T follicular helper cell (primary cell): ENCODE results near the gene CDC25B.

Source experiments
- DNase-seq: peaks from one replicate; pipeline ENCODE4 v3.0.0-alpha.2; 2020; ENCODE audit warnings: low read depth

CDC25B gene

DNA sequence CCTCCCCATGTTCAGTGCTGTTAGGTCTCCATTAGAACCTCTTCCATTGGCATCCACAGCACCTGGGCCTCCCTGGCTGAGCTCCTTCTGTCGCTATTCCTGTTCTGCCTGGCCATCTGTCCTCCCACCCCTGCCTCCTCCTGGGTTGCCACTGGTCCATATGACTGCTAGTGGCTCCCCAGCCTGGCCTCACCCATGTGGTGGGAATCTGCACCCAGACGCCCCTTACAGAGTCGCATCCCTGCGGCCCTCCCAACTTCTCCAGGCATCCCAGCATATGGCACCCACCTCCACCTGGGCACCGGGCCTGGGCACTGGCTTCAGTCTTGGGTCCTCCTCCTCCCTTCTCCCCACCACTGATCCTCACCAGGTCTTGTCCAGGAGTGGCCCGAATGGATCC is 7.7 kb downstream of the CDC25B start:
- DNase-seq: no peak

DNA sequence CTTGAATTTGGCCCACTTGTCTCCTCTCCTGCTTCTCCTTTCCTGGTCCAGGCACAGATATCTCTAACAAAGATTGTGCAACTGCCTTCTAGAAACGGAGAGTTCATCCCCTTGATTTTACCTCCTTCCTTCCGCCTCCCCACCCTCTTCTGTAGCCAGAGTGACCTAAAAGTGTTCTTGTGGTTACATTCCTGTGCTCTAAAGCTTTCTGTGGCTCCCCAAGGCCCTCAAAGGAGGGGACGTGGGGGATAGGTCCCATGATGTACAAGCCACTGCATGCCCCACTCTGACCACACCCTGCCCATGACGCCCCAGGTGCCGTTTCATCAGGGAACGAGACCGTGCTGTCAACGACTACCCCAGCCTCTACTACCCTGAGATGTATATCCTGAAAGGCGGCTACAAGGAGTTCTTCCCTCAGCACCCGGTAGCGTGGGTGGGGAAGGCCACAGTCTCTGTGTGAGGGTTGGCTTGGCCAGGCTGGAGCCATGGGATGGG is 8.2 kb downstream of the CDC25B start:
- DNase-seq: no peak

DNA sequence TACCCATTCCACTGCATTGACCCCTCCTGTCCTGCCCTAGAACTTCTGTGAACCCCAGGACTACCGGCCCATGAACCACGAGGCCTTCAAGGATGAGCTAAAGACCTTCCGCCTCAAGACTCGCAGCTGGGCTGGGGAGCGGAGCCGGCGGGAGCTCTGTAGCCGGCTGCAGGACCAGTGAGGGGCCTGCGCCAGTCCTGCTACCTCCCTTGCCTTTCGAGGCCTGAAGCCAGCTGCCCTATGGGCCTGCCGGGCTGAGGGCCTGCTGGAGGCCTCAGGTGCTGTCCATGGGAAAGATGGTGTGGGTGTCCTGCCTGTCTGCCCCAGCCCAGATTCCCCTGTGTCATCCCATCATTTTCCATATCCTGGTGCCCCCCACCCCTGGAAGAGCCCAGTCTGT is 8.7 kb downstream of the CDC25B start:
- DNase-seq: no peak

DNA sequence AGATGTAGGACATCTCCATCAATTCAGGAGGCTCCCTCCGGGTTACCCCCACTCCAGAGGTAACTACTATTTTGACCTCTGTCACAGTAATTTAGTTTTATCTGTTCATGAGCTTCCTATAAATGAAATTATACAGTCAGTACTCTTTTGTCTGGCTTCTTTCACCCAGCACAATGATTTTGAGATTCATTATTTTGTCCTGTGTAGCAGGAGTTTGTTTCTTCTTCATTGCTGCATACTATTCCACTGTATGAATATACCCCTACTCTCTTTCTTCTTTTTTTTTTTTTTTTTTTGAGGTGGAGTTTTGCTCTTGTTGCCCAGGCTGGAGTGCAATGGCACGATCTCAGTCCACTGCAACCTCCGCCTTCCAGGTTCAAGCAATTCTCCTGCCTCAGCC is 12.4 kb downstream of the CDC25B start:
- DNase-seq: no peak

DNA sequence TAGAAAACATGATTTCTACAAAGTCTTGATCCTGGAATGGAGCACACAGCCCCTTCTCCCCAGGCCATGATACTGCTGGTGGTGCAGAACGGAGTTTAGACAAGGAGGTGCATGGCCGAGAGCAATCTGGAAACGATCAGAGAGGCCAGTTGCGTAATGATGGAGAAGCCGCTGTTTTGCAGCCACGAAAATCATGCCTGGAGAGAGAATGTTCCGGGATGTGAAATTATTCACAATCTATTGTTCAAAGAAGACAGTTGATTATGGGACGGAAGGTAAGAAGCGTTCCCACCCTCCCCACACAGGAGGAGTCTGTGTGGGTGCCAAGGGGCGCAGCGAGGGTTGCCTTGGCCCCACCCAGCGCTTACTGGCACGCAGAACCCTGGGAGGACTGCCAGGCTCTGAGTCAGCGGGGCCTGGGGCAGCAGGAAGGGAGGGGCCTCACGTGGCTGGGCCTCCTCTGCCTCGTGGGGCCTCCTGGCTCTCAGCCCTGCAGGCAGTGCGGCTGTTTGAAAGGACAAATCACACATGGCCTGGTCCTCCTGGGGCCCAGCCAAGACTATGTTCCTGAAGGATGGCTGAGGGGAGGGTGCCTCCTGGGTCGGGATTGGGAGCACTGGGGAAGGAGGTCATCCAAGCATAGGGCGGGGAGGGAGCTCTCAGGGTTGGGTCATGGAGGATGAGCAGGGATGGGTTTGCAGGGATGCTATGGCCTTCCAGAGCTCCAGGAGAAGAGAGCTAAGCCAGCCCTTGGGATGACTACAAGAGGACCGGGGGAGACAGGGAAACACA is 15.6 kb downstream of the CDC25B start:
- peak; percentile 91 for DNase-seq

DNA sequence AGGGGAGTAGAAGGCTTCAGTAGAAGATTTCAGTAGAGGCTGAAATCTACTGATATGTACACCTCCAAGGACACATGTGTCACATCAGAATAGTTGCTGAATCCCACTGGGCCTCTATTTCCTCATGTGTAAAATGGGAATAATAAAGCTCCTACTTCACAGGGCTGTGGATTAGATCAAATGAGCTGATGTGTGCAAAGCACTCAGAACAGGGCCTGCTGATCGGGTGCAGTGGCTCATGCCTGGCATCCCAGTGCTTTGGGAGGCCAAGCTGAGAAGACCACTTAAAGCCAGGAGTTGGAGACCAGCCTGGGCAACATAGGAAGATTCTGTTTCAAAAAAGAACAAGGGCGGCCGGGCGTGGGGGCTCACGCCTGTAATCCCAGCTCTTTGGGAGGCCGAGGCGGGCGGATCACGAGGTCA is 16.2 kb downstream of the CDC25B start:
- no peak for DNase-seq

DNA sequence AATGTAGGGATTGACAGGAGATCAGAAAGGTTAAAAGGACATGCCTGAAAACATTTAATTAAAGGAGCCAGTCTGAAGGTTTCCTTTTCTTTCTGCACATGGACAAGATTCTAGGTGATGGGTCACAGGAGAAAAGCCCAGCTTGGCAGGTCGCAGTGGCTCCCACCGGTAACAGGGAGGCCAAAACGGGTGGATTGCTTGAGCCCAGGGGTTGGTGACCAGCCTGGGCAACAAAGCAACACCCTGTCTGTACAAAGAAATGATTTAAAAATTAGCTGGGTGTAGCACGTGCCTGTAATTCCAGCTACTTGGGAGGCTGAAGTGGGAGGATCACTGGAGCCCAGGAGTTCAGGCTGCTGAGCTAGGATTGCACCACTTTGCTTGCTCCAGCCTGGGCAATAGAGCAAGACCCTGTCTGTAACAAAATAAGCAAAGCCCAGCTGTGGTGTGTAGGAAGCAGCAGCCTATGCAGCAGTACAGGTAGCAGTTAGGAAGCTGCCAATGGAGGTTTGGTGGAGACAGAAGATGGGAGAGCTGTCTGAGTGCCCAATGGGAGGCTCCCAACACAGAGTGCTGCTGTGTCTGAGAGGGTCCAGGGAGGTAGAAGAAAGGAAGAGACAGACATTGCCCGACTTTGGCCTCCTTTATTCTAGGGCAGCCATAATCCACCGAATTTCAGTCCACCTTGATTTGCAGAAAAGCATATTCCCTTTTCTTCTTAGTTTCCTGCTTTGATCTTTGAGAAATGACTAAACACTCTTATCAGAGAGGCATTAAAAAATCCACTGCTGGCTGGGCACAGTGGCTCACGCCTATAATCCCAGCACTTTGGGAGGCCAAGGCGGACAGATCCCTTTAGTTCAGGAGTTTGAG is 17.1 kb downstream of the CDC25B start:
- DNase-seq: no peak

DNA sequence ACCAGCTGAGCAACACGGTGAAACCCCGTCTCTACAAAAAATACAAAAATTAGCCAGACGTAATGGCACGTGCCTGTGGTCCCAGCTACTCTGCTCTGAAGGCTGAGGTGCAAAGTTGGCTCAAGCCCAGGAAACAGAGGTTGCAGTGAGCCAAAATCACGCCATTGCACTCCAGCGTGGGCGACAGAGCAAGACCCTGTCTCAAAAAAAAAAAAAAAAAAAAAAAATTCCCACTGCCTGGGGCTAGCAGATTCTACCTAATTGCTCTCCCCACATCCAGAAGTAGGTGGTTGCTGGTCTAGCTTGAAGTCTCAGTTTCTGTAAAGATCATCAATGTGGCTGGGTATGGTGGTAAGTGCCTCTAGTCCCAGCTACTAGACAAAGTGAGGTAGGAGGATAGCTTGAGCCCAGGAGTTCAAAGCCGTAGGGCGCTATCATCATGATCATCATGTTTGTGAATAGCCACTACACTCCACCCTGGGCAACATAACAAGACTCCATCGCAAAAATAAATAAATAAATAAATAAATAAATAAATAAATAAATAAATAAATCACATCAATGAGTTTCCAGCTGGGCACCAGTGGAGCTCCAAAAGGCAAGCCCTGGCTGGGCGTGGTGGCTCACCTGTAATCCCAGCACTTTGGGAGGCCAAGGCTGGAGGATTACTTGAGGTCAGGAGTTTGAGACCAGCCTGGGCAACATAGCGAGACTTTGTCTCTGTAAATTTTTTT is 17.9 kb downstream of the CDC25B start:
- DNase-seq: no peak

DNA sequence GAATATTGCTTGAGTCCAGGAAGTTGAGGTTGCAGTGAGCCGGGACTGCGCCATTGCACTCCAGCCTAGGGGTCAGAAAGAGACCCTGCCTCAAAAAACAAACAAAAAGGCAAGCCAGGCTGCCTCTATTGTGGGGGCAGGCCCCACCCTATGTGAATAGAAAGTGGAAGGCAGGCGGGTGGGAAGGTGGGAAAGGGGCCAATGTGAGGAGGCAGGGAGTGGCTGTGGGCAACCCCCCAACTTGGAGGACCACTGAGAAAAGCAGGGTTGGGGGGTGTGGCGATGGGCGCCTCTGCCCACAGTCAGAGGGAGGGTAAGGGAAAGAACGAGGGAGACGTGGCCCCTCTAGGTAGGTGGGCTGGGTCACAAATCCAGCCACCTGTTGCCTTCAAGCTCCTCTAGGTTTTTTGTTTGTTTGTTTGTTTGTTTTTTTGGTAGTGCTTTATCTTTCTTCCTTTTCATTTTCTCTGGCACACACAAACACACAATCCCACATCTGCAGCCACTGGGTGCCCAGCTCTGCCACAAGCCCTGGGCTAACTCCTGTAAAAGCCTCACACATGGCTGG is 18.9 kb downstream of the CDC25B start:
- DNase-seq: no peak

DNA sequence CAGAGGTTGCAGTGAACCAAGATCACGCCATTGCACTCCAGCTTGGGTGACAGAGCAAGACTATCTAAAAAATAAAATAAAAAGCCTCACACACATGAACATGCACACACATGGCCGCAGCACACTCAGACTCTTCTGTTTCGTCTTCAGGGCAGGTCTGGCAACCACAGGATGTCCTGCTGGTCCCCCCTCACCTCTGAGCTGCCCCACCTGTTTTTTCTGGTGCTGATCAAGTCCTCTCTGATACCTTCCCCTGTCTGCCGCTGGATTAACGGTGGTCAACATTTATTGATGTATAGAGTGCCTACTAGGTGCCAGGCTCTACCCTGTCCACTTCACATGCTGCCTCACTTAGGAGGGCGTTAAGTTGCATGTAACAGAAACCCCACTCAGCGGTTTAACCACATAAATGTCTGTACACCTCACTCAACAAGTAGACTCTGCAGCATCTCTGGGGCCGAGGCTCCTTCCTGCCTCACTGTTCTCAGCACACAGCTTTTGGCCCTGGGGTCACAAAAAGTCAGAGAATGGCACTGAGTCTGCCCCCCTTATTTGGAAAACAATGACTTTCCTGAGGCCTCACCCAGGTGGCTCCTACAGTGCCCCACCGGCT is 19.7 kb downstream of the CDC25B start:
- no peak for DNase-seq

DNA sequence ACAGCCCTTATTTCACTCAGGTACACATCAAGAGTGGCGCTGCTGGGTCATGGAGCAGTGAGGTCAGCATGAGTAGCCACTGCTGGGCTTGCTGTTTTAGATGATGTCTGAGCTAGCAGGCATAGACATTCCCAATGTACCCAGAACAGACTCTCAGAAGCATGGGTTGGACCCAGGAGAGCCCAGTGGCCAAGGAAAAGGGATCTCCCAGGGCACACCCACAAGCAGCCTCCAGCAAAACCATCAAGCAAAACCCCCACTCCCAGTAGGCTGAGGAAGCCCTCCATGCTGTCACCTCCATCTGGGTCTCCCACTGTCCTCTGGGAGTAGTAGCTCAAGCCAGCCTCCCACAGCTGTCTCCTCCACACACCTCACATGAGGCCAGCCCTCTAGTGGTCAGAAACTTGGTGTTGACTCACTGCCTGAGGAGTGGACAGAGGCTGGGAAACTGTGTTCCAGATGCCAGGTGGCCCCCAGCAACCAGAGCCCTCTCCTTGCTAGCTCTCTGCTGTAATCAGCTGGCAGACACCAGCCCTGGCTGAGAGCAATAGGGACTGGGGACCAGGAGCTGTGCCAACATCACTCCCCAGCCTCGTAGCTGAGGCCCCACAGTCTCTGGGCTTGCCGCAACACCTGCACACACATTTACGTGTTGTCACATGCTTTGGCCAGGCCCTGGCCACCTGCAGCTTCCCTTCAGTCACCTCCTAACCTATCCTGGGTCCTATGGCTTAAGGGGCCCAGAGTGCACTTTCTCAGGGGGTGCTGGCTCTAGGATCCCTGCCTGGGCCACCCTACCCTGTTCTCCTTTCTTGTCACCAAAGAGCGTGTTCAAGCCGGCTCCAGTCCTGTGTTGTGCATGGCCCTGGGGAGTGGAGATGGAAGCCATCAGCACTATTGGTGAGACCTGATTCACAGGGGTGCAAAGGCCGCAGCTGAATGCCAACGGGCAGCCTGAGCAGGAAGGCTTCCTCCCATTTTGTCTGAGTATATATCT is 22.3 kb downstream of the CDC25B start:
- DNase-seq: no peak

DNA sequence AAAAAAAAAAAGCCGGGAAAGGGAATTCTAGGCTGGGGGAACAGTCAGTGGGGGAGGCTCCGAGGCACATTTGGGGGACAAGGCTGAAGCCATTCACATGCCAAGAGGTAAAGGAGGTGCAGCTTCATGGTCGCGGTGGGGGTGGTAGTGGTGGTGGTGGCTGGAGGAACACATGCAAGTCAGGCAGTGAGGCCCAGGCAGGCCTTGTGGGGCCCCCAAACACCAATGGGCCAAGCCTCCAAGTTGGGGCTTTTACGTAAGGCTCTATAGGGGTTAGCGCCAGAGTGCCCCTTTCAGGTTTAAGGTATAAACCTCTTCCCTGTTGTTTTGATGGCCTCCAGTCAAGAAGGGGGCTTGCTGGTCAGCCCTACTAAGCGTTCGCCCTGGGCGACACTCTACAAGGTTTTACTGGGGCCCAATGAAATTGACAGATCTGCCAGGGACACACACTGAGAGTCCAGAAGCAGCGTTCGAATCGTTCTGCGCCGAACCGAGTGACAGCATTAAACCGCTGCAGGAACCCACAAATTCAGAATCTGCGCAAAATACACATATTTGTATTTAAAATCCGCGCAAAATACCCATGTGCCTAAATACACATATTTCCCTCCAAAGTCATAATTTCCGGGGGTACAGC is 23.4 kb downstream of the CDC25B start:
- no peak for DNase-seq

DNA sequence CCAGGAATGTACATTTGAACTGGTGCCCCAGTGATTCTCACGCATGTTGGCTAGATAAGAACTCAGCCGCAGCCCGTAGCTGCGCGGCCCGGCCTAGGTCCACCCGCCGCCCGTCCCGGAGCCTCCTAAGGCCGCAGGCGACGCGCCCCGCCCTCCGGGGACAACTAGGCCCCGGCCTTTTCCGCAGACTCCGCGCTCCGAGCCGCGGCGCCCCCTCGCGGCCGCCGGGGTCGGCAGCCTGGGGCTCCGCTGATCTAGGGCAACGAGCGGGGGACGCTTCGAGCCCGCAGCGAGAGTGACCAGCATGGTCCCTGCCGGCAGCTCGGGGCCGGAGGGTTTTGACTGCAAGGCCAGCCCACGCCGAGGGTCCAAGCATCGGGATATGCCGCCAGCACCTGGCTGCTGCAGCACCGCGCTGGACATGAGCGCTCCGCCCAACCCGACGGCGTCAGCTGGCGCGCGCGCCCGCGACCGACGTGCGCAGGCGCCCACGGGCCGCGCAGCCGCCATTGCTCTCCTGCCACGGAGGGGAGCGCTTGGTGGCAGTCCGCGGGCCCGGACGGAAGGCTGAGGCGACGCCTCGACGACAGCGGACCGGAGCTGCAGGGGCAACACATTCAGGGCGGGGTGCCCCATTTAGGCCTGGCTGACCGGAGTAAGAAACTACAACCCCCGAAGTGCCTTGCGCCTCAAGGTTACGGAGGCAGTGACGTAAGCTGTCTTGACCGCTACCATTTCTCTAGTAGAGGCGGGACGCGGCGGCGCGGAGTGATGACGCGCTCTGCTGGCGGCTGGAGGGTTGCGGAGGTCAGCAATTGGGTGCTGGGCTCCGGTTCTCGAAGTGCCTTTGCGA is 24.2 kb downstream of the CDC25B start, which contains the start of gene AP5S1:
Gene AP5S1 (plus strand): TSS at position 500 of the 853 bp plus-strand sequence. CDS start 1,571 bp downstream, outside the sequence.
- peak; percentile 85 for DNase-seq

DNA sequence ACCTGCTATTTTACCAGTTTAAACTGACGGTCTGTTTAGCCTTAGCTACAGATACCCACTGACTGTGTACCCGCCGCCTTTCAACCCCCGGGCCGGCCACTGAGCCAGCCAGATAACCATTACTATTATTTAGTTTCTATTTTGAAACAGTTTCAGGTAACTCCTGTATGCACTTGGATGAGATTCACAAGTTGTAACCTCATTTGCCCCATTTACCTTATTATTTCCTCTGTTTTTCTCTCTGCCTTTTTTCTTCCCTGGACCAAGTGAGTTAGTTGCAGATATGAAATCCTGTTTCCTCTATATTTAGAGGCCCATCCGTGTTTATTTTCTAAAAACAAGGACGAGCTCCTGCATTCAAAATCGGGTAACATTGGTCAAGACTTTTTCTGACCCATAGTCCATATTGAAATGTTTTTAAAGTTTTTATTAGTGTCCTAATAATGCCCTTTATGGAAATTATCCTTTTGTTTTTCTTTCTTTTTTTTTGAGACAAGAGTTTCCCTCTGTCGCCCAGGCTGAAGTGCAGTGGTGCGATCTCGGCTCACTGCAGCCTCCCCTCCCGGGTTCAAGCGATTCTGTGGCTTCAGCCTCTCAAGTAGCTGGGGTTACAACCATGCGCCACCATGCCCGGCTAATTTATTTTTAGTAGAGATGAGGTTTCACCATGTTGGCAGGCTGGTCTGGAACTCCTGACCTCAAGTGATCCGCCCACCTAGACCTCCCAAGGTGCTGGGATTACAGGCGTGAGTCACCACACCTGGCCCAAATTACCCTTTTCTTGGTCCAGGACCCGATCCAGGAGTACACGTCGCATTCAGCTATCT is 25.0 kb downstream of the CDC25B start:
- DNase-seq: no peak

DNA sequence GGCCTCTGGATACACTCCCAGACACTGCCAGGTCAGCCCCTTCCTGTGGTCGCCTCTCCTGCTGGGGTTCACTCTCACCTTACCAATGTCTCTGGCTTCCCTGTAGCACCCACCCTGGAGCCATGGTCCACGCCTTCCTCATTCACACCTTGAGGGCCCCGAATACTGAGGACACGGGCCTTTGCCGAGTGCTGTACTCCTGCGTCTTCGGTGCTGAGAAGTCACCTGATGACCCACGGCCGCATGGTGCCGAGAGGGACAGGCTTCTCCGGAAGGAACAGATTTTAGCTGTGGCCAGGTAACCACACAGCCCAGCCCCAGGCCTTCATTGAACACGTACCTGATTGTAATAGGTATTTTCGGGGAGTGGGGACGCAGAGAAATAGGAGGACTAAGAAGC is 25.9 kb downstream of the CDC25B start:
- DNase-seq: no peak

DNA sequence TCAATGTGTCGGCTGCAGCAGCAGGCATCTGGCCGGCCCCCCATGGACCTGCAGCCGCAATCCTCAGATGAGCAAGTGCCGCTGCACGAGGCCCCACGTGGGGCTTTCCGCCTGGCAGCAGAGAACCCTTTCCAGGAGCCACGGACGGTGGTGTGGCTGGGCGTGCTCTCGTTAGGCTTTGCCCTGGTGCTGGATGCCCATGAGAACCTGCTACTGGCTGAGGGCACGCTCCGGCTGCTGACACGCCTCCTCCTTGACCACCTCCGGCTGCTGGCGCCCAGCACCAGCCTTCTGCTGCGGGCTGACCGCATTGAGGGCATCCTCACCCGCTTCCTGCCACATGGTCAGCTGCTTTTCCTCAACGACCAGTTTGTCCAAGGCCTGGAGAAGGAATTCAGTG is 27.8 kb downstream of the CDC25B start:
- DNase-seq: no peak

DNA sequence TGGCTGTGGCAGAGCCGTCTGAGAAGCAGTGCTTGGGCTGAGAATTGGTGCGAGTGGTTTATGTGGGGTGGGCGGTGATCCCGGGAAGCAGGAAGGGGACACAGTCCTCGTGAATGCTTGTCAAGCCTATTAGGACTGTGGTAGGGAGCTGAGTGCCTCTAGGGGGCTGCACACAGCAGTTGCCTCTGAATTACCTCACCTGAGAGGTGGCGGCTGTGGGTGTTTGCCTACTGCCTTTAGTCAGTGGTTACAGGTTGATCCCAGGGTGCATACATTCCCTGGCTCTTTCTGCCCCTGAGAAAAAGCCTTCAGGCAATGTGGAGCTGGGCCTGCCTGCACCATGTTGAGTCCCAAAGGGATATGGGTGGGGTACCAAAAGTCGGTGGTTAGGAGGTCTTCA is 29.4 kb downstream of the CDC25B start:
- DNase-seq: no peak

DNA sequence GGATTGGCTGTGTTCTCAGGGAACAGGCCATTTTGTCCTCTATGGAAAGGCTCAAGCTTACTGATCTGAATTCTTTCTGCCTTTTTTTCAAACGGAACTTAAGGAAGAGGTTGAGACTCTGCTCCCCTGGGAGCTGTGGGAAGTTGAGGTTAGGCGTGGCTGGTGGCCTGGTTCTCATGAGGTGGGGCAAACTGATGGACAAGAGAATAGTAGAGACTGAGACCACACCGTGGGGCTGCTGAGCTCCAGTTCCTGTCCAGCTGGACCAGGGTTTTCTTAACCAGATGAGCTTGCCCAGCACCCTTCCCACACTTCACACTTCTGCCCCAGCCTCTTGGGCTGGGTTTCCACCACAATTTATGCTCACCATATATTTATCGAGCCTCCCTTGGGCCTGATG is 30.3 kb downstream of the CDC25B start:
- no peak for DNase-seq
